PC-9 (cell line): ENCODE results near the gene TIAM2.

Source experiments
- CTCF ChIP-seq: fragments of 200-600 bp; sonication (generic); conservative IDR thresholded peaks from 2 replicates; pipeline ENCODE4 v1.6.1; 2017; ENCODE audit warnings: mixed run types, antibody characterized with exemption, mild to moderate bottlenecking, moderate library complexity
- EZH2 ChIP-seq: fragments of 200-600 bp; sonication (generic); IDR thresholded peaks from 2 replicates; pipeline ENCODE4 v1.8.0; 2017; ENCODE audit warnings: antibody characterized with exemption, low read depth

GRCh38 chr6:155259897-155260296 is 264.8 kb downstream of the TIAM2 start:
- TF ChIP-seq EZH2 (no peak), CTCF (no peak)
